GM12872 (cell line): ENCODE data around the gene WNT5B.

ENCODE experiments used
- TF ChIP-seq, protein P1 (sequence below): IDR thresholded peaks from 3 replicates; pipeline ENCODE4 v1.5.1; 2011; ENCODE audit warnings: low read depth, mild to moderate bottlenecking, low read length, moderate library complexity; ENCODE audit not compliant: insufficient read depth

WNT5B gene

DNA sequence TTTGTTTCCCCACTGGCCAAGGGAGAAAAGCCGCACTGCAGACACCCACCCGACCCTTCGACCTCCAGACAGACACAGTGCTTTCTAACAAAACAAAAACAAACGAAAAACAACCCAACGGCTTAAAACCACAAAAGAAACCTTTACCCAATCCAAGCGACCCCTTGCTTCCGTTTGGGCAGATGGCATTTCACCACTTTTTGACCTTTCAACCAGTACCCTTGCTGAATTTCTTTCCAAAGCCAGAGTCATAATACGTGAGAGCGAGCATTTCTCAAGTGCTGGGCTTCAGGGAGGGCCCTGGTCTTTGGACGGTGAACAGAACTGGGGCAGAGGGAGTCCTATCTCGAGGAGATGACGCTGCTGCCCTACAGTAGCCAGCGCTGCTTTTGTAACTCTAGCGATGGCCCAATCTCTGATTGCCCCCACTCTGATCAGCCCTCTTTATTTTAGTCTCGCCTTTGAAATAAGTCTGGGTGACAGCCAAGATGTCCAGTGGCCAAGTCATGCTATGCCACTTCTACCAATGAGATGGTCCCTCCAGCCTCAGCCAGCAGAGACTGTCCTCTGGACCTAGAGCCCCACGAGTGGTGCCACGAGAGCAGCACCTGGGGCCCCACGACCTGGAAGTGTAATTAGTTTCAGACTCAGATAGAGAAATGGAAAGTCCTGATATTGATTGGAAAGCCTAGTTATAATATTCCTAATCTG lies 40.0 kb downstream of the WNT5B start:
- TF ChIP-seq, protein P1, sequence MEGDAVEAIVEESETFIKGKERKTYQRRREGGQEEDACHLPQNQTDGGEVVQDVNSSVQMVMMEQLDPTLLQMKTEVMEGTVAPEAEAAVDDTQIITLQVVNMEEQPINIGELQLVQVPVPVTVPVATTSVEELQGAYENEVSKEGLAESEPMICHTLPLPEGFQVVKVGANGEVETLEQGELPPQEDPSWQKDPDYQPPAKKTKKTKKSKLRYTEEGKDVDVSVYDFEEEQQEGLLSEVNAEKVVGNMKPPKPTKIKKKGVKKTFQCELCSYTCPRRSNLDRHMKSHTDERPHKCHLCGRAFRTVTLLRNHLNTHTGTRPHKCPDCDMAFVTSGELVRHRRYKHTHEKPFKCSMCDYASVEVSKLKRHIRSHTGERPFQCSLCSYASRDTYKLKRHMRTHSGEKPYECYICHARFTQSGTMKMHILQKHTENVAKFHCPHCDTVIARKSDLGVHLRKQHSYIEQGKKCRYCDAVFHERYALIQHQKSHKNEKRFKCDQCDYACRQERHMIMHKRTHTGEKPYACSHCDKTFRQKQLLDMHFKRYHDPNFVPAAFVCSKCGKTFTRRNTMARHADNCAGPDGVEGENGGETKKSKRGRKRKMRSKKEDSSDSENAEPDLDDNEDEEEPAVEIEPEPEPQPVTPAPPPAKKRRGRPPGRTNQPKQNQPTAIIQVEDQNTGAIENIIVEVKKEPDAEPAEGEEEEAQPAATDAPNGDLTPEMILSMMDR = no peak

DNA sequence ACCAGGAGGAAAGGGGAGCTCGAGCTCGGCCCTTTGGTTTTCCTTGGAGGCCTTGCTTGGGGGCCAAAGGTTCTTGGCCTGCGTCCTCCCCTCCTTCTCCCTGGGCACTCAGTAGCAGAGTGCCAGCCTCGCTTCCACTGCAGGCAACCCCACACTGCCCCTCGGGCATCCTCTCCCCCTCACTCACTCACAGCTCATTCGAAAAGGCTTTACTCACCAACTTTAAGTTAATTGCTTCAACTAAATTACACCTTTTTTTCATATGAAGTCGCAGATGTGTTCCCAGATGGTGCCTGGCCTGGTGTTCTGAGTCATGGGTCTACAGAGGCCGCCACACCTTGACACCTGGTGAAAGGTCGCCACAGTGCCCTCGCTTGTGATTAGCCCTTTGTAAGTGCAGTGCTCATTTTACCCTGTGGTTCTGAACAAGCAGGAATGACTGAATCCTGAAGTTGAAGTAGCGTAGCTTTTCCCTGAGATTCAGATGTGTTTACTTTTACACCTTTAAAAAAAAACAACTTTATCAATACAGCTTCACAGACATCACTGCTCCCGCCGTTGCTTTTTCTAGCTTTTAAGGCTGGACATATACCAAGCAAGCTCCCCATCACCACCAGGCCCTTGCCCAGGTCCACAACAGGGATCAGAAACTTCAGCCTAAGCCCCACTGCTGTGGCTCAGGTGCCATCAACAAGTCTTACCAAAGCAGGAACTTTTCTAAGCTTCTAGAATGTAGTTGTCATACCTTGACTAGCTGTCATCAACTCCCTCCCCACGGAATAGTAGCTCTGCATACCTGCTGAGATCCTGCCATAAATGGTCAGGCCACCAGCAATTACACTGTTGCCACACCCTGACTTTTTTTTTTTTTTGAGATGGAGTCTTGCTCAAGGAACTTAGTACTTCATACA lies 41.6 kb downstream of the WNT5B start:
- TF ChIP-seq, protein P1 = no peak

DNA sequence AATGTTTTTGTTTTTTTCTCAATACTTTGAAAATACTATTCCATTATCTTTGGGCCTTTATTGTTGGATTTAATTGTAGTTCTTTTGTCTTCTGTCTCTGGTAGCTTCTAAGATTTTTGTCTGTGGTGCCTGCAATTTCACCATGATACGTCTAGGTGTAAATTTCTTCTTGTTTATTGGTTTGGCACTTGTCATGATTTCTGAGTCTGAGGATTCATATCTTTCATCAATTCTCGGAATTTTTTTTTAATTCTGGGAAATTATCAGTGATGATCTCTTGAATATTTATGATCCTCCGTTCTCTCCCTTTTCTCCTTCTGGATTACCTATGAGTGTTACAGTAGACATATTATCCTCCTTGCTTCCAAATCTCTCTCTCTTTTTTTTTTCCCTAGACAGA lies 47.0 kb downstream of the WNT5B start:
- TF ChIP-seq, protein P1 = no peak

DNA sequence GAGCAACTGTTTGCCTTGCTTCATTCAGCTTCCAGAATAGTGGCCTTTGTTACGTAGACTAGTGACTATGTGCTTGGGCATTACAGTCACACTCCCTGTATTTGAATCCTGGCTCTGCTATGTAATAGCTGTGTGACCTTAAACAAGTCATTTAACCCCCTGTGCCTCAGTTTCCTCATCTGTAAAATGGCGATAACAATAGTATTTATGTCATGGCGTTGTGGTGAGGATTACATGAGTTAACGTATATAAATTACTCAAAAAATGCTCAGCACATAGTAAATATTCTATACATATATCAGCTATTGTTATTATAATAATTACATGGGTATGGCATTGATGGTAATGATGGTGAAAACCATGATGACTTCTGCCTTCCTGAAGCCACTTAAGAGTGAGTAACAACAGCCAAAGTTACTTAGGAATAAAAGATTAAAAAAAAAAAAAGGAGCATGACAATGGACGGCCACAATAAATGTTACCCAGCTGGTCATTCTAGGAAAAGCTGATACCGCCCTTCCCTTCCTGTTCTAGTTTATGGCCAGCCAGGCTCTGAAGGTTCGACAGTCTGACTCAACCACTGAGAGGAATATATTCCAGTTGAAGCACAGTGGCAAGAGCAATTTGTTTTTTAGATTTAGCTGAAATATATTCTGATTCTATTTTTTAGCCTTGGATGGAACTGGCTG lies 51.9 kb downstream of the WNT5B start:
- TF ChIP-seq, protein P1 = no peak

DNA sequence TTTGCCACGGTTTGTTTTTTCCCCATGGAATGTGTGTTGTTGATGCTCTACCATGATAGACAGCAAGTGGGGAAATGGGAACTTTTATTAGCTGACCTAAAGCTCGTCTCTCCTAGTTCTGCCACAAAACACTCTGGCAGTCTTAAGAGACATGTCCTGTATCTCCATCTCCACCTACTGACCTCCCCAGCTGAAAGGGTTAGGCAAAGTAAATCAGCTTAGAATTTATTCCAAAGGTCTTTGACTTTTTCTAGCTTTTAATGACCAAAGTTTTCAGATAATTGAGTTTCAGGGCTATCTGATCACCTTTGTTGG lies 52.4 kb downstream of the WNT5B start:
- TF ChIP-seq, protein P1 = no peak

DNA sequence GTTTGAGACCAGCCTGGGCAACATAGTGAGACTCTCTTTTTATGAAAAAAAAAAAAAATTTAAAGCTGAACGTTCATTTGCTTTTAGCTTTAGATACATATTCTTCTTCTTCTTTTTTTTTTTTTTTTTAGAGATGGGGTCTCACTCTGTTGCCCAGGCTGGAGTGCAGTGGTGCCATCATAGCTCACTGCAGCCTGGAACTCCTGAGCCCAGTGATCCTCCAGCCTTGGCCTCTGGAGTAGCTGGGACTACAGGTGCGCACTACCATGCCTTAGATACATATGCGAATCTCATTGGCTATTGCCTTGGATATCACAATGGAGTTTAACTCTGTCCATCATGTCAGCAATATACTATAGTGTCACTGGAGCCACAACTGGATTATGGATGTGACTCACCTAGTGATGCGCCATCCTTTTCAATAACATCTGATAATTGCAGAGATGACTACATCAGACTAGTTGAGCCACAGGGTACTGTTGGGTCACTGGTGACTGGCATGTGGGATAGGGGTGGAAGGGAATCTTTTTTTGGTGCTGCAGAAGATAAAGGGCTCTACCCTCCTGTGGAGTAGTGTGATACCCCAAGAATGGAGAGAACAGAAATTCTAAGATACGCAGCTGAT lies 59.2 kb downstream of the WNT5B start:
- TF ChIP-seq, protein P1 = no peak
